BE2C (cell line): Measurements from ENCODE around the gene CKMT1B. TPM values are rescaled to one million over a fixed set of nuclear protein-coding genes. Genes with fewer than 3 reads are reported as not detected.
"Not testable (repeated sequence)": the region's sequence is repeated elsewhere in the genome, so short reads cannot be mapped to it uniquely, and the experiment has no call there.

ENCODE experiments used
- DNase-seq: peaks from one replicate; pipeline ENCODE4 v3.0.0-alpha.2; 2020
- H3K27me3 ChIP-seq: fragments of 250-450 bp; sonication (Bioruptor Pico); 2 replicates; pipeline ENCODE4 v1.5.1; 2020; ENCODE audit warnings: mild to moderate bottlenecking
- H3K36me3 ChIP-seq: fragments of 250-450 bp; sonication (Bioruptor Pico); 2 replicates; pipeline ENCODE4 v1.5.1; 2020; ENCODE audit warnings: mild to moderate bottlenecking
- H3K4me1 ChIP-seq: fragments of 250-450 bp; sonication (Bioruptor Pico); 2 replicates; pipeline ENCODE4 v1.5.1; 2020
- H3K4me3 ChIP-seq: 2 replicates; pipeline ENCODE4 v1.5.1; 2011; ENCODE audit warnings: low read depth, low read length
- H3K9me3 ChIP-seq: fragments of 250-450 bp; sonication (Bioruptor Pico); 2 replicates; pipeline ENCODE4 v1.5.1; 2020
- polyA plus RNA-seq: library from polyadenylated mRNA; unstranded; fragments of >200 nt; gene quantifications from one replicate; pipeline ENCODE4 v1.2.1, GENCODE V29; 2012; ENCODE audit warnings: low read depth, missing spikeins; ENCODE audit not compliant: insufficient read length, insufficient read depth
- TF ChIP-seq, protein P1 (sequence below): IDR thresholded peaks from 2 replicates; pipeline ENCODE4 v1.5.1; 2012; ENCODE audit warnings: mild to moderate bottlenecking, low read depth, low read length

CKMT1B gene
- polyA plus RNA-seq, result 109 TPM

DNA sequence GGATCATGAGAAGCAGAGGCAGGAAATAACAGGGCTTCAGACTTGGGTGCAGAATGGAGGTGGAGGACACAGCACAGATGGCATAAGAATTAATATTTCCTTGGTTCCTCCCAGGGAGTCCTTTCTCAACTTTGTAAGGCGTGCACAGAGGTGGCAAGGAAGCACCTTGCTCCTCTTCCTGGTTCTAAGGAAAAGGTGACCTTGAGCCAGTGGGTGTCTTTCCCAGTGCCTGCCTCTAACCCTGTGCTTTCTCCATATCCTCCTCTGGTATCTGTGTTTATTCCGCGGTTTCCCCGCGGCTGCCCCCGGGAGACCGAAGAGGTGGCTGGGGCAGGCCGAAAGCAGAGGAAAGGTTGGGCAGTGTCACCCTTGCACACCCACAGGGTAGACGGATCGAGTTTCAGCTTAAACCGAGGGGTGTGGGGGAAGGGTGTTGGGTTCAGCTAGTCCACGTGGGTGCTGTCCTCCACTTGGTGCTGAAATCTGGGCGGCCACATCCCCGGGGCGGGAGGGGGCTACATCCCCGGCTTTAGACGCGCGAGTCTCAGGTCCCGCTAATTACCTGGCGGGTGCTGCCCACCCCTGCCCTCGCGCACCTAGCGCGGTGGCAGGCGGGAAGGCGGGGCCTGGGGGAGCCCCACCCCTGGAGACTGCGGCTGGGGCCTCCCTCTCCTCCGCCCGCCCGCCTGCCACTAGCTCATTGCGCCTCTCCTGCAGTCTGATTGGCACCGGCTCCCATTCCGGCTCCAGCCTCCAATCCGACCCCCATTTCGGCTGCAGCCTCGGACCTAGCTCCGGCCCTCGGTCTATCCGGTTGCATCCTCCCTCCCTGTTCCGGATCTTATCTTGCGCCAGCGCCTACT is at the start of gene CKMT1B:
TSS of gene CKMT1B (plus strand) at position 700 of the 863 bp plus-strand sequence. CDS start 192 bp downstream, outside the sequence.
- H3K4me1 ChIP-seq, H3K9me3 ChIP-seq, H3K4me3 ChIP-seq, H3K27me3 ChIP-seq, H3K36me3 ChIP-seq, DNase-seq: not testable (repeated sequence)

DNA sequence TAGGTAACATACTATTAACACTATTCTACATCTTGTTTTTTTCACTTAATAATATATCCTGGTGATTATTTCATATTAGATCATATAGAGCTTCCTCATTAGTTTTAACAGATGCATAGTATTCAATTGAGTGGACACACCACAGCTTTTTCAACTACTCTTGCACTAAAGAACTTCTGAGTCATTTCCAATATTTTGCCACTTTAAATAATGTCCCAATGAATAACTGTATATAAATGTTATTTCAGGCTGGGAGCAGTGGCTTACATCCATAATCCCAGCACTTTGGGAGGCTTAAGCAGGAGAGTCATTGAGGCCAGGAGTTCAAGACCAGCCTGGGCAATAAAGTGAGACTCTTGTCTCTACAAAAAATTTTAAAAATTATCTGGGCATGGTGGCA is 49.6 kb upstream of the CKMT1B start:
- no peak for DNase-seq
- H3K4me1 ChIP-seq, result no peaks in the 10 kb centered on the region
- H3K9me3 ChIP-seq, result no peaks in the 10 kb centered on the region; the same call in 1 of the 2 replicates
- no peaks in the 10 kb centered on the region for H3K27me3 ChIP-seq
- TF ChIP-seq, protein P1, sequence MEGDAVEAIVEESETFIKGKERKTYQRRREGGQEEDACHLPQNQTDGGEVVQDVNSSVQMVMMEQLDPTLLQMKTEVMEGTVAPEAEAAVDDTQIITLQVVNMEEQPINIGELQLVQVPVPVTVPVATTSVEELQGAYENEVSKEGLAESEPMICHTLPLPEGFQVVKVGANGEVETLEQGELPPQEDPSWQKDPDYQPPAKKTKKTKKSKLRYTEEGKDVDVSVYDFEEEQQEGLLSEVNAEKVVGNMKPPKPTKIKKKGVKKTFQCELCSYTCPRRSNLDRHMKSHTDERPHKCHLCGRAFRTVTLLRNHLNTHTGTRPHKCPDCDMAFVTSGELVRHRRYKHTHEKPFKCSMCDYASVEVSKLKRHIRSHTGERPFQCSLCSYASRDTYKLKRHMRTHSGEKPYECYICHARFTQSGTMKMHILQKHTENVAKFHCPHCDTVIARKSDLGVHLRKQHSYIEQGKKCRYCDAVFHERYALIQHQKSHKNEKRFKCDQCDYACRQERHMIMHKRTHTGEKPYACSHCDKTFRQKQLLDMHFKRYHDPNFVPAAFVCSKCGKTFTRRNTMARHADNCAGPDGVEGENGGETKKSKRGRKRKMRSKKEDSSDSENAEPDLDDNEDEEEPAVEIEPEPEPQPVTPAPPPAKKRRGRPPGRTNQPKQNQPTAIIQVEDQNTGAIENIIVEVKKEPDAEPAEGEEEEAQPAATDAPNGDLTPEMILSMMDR, result no peak
- no peak overlapping the region for H3K4me3 ChIP-seq
- H3K36me3 ChIP-seq, result no peaks in the 10 kb centered on the region

DNA sequence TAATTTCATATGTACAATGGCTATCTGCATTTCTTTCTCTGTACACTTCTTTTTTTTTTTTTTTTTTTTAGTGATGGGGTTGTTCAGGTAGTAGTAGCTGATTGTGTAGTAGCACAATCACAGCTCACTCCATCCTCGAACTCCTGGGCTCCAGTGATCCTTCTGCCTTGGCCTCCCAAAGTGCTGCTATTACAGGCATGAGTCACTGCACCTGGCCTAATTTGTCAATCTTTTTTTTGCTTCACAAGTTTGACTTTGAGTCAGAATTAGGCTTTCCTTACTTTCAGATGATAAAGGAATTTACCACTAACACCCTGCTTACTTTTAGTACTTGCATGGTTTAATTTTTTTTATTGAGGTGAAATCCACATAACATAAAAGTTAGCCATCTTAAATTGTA is 48.4 kb upstream of the CKMT1B start:
- TF ChIP-seq, protein P1, result no peak
- Histone ChIP-seq H3K4me1 (no peaks in the 10 kb centered on the region), H3K9me3 (no peaks in the 10 kb centered on the region; the same call in 1 of the 2 replicates), H3K36me3 (no peaks in the 10 kb centered on the region), H3K4me3 (no peak overlapping the region), H3K27me3 (no peaks in the 10 kb centered on the region)
- no peak for DNase-seq

DNA sequence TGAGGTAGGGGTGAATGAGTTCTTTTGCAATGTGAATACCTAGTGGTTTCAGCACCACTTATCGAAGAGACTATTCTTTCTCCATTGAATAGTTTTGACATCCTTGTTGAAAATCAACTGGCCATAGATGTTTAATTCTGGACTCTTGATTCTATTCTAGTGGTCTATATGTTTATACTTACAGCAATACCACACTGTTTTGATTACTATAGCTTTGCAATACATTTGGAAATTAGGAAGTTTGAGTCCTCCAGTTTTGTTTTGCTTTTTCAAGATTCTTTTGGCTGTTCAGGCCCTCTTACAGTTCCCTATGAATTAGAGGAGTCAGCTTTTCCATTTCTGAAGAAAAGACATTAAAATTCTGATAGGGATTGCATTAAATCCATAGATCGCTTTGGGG is 46.3 kb upstream of the CKMT1B start:
- Histone ChIP-seq H3K4me1 (no peaks in the 10 kb centered on the region), H3K27me3 (no peaks in the 10 kb centered on the region), H3K4me3 (no peak overlapping the region), H3K9me3 (no peaks in the 10 kb centered on the region; the same call in 1 of the 2 replicates), H3K36me3 (no peaks in the 10 kb centered on the region)
- TF ChIP-seq, protein P1, result no peak
- no peak for DNase-seq

DNA sequence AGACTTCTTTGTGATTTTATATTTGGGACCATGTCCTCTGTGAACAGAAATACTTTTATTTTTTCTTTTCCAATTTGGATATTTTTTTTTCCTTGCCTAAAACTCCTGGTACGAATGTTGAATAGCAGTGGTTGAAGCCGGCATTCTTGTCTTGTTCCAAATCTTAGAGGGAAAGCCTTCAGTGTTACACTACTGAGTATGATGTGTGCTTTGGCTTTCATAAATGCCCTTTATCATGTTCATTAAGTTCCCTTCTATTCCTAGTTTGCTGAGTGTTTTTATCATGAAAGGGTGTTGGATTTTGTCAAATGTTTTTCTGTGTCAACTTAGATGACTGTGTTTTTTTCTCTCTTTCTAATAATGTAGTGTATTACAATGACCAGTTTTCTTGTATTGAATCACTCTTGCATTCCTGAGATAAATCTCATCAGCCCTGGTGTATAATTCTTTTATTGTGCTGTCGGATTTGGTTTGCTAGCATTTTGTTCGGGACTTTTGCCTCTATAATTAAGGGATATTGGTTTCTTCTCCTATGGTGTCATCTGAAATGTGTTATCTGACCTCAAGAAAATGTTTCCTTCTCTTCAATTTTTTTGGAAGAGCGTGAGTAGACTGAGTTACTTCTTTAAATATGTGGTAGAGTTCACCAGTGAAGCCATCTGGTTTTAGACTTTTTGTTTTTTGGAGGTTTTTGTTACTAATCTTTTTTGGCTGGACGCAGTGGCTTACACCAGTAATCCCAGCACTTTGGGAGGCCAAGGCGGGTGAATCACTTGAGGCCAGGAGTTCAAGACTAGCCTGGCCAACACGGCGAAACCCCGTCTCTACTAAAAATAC is 43.1 kb upstream of the CKMT1B start:
- no peak for DNase-seq
- Histone ChIP-seq H3K27me3 (no peaks in the 10 kb centered on the region), H3K4me1 (no peaks in the 10 kb centered on the region), H3K9me3 (no peaks in the 10 kb centered on the region), H3K36me3 (no peaks in the 10 kb centered on the region), H3K4me3 (no peak overlapping the region)
- TF ChIP-seq, protein P1, result no peak

DNA sequence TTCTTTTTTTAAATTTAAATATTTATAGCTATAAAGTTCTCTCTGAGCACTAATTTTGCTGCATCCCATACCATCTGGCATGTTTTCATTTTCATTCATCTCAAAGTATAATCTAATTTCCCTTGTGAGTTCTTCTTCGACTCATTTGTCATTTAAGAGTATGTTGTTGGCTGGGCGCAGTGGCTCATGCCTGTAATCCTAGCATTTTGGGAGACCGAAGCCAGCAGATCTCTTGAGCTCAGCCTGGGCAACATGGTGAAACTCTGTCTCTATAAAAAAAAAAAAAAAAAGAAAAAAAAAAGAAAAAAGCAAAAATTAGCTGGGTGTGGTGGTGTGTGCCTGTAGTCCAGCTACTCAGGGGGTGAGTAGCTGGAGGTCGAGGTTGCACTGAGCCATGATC is 41.6 kb upstream of the CKMT1B start:
- peaks cover 3% of the 10 kb centered on the region for H3K36me3 ChIP-seq
- no peak for DNase-seq
- H3K9me3 ChIP-seq, result no peaks in the 10 kb centered on the region
- no peaks in the 10 kb centered on the region for H3K27me3 ChIP-seq
- H3K4me1 ChIP-seq, result no peaks in the 10 kb centered on the region
- TF ChIP-seq, protein P1, result no peak
- no peak overlapping the region for H3K4me3 ChIP-seq
